Type B pancreatic cell (in vitro differentiated cells): Measurements from ENCODE around the gene KLHL3. TPM values are rescaled to one million over a fixed set of nuclear protein-coding genes. Genes with fewer than 3 reads are reported as not detected.

Source experiments
- DNase-seq: peaks from one replicate; pipeline ENCODE4 v3.0.0; 2021; ENCODE audit warnings: mixed read lengths; ENCODE audit not compliant: unreplicated experiment; ENCODE audit errors: extremely low spot score
- H3K27ac Mint-ChIP-seq: 2 replicates; pipeline ENCODE4 v1.8.0; 2021; ENCODE audit warnings: mild to moderate bottlenecking, mixed read lengths
- H3K27me3 Mint-ChIP-seq: 2 replicates; pipeline ENCODE4 v1.8.0; 2021; ENCODE audit warnings: mixed read lengths
- H3K36me3 Mint-ChIP-seq: 2 replicates; pipeline ENCODE4 v1.8.0; 2021; ENCODE audit warnings: mixed read lengths
- H3K4me1 Mint-ChIP-seq: one replicate; pipeline ENCODE4 v1.8.0; 2021; ENCODE audit warnings: mixed read lengths; ENCODE audit not compliant: unreplicated experiment
- H3K4me3 Mint-ChIP-seq: 2 replicates; pipeline ENCODE4 v1.8.0; 2021; ENCODE audit warnings: mild to moderate bottlenecking, mixed read lengths
- H3K9me3 Mint-ChIP-seq: 2 replicates; pipeline ENCODE4 v1.8.0; 2021; ENCODE audit warnings: mixed read lengths
- total RNA-seq: library from RNA; stranded (reverse); gene quantifications from 2 replicates; pipeline ENCODE4 v1.2.1, GENCODE V29; 2021; ENCODE audit warnings: low replicate concordance
- TF ChIP-seq, protein P1 (sequence below): fragments of 200-600 bp; sonication (generic); conservative IDR thresholded peaks from 2 replicates; pipeline ENCODE4 v1.5.0; 2021; ENCODE audit warnings: antibody characterized with exemption, mild to moderate bottlenecking

KLHL3 gene
- total RNA-seq, 1 donor from 2014 or later: 9.7 TPM

- TF ChIP-seq, protein P1, sequence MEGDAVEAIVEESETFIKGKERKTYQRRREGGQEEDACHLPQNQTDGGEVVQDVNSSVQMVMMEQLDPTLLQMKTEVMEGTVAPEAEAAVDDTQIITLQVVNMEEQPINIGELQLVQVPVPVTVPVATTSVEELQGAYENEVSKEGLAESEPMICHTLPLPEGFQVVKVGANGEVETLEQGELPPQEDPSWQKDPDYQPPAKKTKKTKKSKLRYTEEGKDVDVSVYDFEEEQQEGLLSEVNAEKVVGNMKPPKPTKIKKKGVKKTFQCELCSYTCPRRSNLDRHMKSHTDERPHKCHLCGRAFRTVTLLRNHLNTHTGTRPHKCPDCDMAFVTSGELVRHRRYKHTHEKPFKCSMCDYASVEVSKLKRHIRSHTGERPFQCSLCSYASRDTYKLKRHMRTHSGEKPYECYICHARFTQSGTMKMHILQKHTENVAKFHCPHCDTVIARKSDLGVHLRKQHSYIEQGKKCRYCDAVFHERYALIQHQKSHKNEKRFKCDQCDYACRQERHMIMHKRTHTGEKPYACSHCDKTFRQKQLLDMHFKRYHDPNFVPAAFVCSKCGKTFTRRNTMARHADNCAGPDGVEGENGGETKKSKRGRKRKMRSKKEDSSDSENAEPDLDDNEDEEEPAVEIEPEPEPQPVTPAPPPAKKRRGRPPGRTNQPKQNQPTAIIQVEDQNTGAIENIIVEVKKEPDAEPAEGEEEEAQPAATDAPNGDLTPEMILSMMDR: no peak
- peaks cover 11% of the 10 kb centered on the region for H3K4me1 Mint-ChIP-seq
- peaks cover 9% of the 10 kb centered on the region for H3K36me3 Mint-ChIP-seq
- H3K4me3 Mint-ChIP-seq: no peak overlapping the region
- no peaks in the 10 kb centered on the region for H3K9me3 Mint-ChIP-seq
- no peak overlapping the region for H3K27ac Mint-ChIP-seq
- no peak for DNase-seq
- no peaks in the 10 kb centered on the region for H3K27me3 Mint-ChIP-seq
Observed at GRCh38 chr5:137688210-137688840, 47.6 kb downstream of the KLHL3 start.

- DNase-seq: no peak
- Mint-ChIP-seq H3K4me1 (peaks cover 12% of the 10 kb centered on the region), H3K36me3 (peaks cover 4% of the 10 kb centered on the region), H3K27me3 (no peaks in the 10 kb centered on the region), H3K4me3 (no peak overlapping the region), H3K9me3 (no peaks in the 10 kb centered on the region), H3K27ac (no peak overlapping the region)
- TF ChIP-seq, protein P1: no peak
Observed at GRCh38 chr5:137684761-137685160, 51.1 kb downstream of the KLHL3 start.

GRCh38 chr5:137681191-137681590, 54.7 kb downstream of the KLHL3 start:
- H3K36me3 Mint-ChIP-seq: no peaks in the 10 kb centered on the region
- peaks cover 12% of the 10 kb centered on the region for H3K4me1 Mint-ChIP-seq
- no peaks in the 10 kb centered on the region for H3K27me3 Mint-ChIP-seq
- no peak for DNase-seq
- no peak overlapping the region for H3K4me3 Mint-ChIP-seq
- no peak overlapping the region for H3K27ac Mint-ChIP-seq
- TF ChIP-seq, protein P1: no peak
- H3K9me3 Mint-ChIP-seq: no peaks in the 10 kb centered on the region

- no peaks in the 10 kb centered on the region for H3K9me3 Mint-ChIP-seq
- H3K36me3 Mint-ChIP-seq: no peaks in the 10 kb centered on the region
- no peak overlapping the region for H3K4me3 Mint-ChIP-seq
Observed at GRCh38 chr5:137679910-137680309, 56.0 kb downstream of the KLHL3 start.

DNA sequence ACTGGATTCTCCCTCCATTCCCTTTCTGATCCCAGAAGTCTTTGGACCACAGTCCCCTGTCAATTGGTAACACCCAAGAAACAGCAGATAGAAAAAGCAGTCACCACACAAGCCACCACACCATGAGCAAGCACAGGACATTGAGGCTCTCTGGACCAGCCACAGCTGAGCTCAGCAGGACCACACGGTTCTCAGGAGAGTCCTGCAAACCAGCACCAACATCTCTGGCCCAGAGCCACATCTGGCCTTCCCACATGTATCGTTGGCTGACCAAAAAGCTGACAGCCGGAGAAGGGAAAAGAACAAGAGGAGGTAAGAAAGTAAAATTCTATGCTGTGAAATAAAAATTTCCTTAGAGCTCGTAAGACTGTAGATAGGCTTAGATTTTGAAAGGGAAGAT, 56.7 kb downstream of the KLHL3 start:
- Mint-ChIP-seq H3K4me1 (peaks cover 6% of the 10 kb centered on the region), H3K36me3 (no peaks in the 10 kb centered on the region), H3K4me3 (no peak overlapping the region), H3K9me3 (no peaks in the 10 kb centered on the region), H3K27ac (no peak overlapping the region), H3K27me3 (no peaks in the 10 kb centered on the region)
- DNase-seq: no peak
- TF ChIP-seq, protein P1: no peak

More at GRCh38 chr5:137679910-137680309, 56.0 kb downstream of the KLHL3 start:
- peaks cover 12% of the 10 kb centered on the region for H3K4me1 Mint-ChIP-seq
- no peak overlapping the region for H3K27ac Mint-ChIP-seq
- no peak for DNase-seq
- TF ChIP-seq, protein P1: no peak
- no peaks in the 10 kb centered on the region for H3K27me3 Mint-ChIP-seq
